ENCODE data around the gene SFMBT2.

GRCh38 chr10:7373039-7373438 is 37.8 kb downstream of the SFMBT2 start:
- TF ChIP-seq PKNOX1 (IDR thresholded peaks at IDR 0.05) = no peak
- no peak for TF ChIP-seq SUZ12 (IDR thresholded peaks at IDR 0.05)
- no peak for TF ChIP-seq FOXM1 (IDR thresholded peaks at IDR 0.05; ENCODE audit: borderline replicate concordance)
- TF ChIP-seq BHLHE40 (IDR thresholded peaks at IDR 0.05; ENCODE audit: borderline replicate concordance) = no peak
- TF ChIP-seq ARNT (IDR thresholded peaks at IDR 0.05) = no peak
- no peak for TF ChIP-seq FOXK2 (IDR thresholded peaks at IDR 0.05)

Data from HEK293T (cell line).